Dermis blood vessel endothelial cell (primary cell): ENCODE data around the gene TMEM91. TPM values are rescaled to one million over a fixed set of nuclear protein-coding genes. Genes with fewer than 3 reads are reported as not detected.

Experiments used
- DNase-seq: peaks from one replicate; pipeline ENCODE4 v3.0.0; 2010
- total RNA-seq: library from RNA; depleted of rRNA; stranded (reverse); fragments of >200 nt; gene quantifications from 2 replicates; pipeline ENCODE4 v1.2.3, GENCODE V29; 2014

TMEM91 gene
- total RNA-seq, 1 donor from 2014 or later = 9.2 TPM

GRCh38 chr19:41412953-41413352, 36.6 kb downstream of the TMEM91 start:
- DNase-seq = no peak

GRCh38 chr19:41413947-41414346, 37.6 kb downstream of the TMEM91 start:
- DNase-seq = no peak

- DNase-seq = no peak
Measured at GRCh38 chr19:41414461-41414860, 38.1 kb downstream of the TMEM91 start.

GRCh38 chr19:41415154-41415571, 38.8 kb downstream of the TMEM91 start:
- no peak for DNase-seq

- DNase-seq = no peak
Measured at GRCh38 chr19:41416194-41416674, 39.9 kb downstream of the TMEM91 start.

- DNase-seq = no peak
Measured at GRCh38 chr19:41420101-41420880, 44.0 kb downstream of the TMEM91 start.

GRCh38 chr19:41421314-41421713, 45.0 kb downstream of the TMEM91 start:
- no peak for DNase-seq

- no peak for DNase-seq
Measured at GRCh38 chr19:41421973-41422372, 45.6 kb downstream of the TMEM91 start.

- DNase-seq = no peak
Measured at GRCh38 chr19:41422456-41422855, 46.1 kb downstream of the TMEM91 start.

GRCh38 chr19:41422955-41423354, 46.6 kb downstream of the TMEM91 start:
- no peak for DNase-seq

- DNase-seq = no peak
Measured at GRCh38 chr19:41424335-41425173, 48.2 kb downstream of the TMEM91 start.

GRCh38 chr19:41425174-41426115, 49.1 kb downstream of the TMEM91 start:
- DNase-seq = no peak

GRCh38 chr19:41426116-41426841, 49.9 kb downstream of the TMEM91 start:
- DNase-seq = no peak

- peak; percentile 58 for DNase-seq
Measured at GRCh38 chr19:41426952-41427646, 50.8 kb downstream of the TMEM91 start, which contains the start of gene B3GNT8. B3GNT8 (minus strand) TSS chr19:41427374; CDS start chr19:41426778, 596 bp downstream.

- peak; percentile 44 for DNase-seq
Measured at GRCh38 chr19:41427647-41428480, 51.5 kb downstream of the TMEM91 start.

GRCh38 chr19:41428481-41428859, 52.1 kb downstream of the TMEM91 start:
- DNase-seq = no peak

- DNase-seq = no peak
Measured at GRCh38 chr19:41430922-41431321, 54.6 kb downstream of the TMEM91 start.

- peak; percentile 72 for DNase-seq
Measured at GRCh38 chr19:41431426-41432386, 55.4 kb downstream of the TMEM91 start.

GRCh38 chr19:41433171-41433570, 56.8 kb downstream of the TMEM91 start:
- DNase-seq = no peak
